D721Med (cell line): Measurements from ENCODE around the gene MYOZ1.

Source experiments
- DNase-seq: peaks from one replicate; pipeline ENCODE4 v3.0.0; 2011; ENCODE audit warnings: low spot score; ENCODE audit not compliant: insufficient read length
- FAIRE-seq: peaks from 2 replicates; lab custom pipeline; 2011; peaks lifted over from hg19 to GRCh38; lab: Jason Lieb, UNC
- TF ChIP-seq, protein P1 (sequence below): IDR thresholded peaks from 2 replicates; pipeline ENCODE4 v1.5.1; 2012; ENCODE audit warnings: mild to moderate bottlenecking, control low read depth; ENCODE audit not compliant: insufficient read depth; ENCODE audit errors: missing control alignments

MYOZ1 gene

DNA sequence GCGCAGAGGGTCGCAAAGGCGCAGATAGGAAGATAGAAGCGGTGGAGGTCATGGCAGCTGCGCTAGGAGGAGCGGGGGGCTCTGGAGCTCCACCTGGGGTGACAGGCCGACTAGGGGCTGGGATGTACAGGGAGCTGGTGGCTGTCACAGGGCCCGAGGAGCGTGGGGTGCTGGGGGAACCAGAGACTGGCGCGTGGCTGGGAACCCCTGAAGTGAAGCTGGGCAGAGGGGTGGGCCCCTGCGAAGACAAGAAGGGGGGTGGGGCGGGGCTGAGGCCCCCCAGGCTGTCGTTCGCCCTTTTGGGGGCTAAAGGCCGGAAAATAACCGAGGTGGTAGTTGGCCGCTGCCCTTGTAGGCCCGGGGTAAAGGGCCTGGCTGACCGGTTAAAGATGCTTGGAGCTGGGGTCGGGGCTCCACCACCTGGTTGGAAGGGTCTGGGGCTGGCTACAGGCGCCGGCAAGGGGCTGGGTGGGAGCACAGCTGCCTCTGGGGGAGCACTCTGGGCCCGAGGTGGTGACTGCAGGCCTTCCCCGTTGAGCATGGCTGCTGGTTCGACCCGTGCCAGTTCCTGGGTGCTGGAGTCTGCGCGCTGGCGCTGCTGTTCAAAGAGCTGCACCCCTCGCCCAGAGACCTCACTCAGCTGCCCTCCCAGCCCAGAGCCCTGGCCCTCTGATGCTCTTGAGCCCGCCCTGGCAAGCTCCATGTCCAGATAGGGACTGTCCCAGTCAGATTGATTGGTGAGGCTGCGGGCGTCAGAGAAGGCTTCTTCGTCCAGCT lies 6.8 kb upstream of the MYOZ1 start:
- FAIRE-seq, result no peak
- DNase-seq, result no peak
- TF ChIP-seq, protein P1, sequence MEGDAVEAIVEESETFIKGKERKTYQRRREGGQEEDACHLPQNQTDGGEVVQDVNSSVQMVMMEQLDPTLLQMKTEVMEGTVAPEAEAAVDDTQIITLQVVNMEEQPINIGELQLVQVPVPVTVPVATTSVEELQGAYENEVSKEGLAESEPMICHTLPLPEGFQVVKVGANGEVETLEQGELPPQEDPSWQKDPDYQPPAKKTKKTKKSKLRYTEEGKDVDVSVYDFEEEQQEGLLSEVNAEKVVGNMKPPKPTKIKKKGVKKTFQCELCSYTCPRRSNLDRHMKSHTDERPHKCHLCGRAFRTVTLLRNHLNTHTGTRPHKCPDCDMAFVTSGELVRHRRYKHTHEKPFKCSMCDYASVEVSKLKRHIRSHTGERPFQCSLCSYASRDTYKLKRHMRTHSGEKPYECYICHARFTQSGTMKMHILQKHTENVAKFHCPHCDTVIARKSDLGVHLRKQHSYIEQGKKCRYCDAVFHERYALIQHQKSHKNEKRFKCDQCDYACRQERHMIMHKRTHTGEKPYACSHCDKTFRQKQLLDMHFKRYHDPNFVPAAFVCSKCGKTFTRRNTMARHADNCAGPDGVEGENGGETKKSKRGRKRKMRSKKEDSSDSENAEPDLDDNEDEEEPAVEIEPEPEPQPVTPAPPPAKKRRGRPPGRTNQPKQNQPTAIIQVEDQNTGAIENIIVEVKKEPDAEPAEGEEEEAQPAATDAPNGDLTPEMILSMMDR, result no peak

DNA sequence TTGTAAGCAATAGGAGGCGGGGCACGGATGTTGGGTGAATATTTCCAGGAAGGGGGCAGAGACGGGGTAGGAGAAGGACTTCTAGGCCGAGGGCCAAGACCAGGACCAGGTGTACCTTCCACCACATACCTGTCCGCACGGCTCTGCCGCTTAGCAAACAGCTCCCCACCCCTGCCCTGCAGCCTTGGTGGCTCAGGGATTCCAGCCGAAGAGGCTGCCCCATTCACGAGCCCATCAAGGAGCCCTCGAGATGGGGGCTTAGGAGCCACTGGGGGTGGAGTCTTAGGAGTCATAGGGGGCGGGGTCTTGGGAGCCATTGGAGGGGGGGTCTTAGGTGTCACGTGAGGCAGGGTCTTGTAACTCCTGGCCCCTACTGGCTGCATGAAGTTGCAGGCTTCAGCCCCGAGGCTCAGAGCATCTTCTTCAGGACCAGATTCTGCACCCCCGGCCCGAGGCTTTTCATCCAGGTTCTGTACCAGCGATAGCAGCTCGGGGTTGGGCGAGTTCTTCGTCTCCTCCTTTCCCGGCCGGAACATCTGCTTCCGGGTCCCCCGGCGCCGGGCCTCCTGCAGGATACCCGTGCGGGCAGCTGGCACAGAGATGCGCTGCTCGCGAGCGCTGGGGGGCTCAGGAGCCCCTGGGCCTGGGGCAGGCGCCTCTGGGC lies 6.1 kb upstream of the MYOZ1 start:
- FAIRE-seq (no peak), DNase-seq (peak; percentile 98)
- TF ChIP-seq, protein P1, result no peak

DNA sequence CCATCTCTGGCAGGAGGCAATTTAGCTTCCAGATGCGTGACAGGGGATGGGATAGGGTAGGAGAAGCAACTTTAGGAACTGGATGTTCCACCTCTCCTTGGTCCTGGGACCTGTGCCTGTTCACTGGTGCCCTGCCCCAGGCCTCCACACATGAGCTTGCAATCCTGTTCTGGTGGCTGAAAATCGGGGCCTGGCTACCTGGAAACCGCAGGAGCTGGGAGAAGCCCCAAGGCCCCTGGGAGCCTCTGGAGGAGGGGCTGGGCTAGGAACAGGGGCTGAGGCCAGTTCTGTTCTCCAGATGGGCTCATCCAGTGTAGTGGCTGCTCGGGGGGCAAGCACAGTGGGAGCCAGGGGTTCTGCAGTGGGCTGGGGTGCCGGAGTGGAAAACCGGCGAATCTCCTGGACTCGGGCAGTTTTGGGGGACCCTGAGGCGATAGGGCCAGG lies 5.3 kb upstream of the MYOZ1 start:
- TF ChIP-seq, protein P1, result no peak
- FAIRE-seq (no peak), DNase-seq (no peak)

DNA sequence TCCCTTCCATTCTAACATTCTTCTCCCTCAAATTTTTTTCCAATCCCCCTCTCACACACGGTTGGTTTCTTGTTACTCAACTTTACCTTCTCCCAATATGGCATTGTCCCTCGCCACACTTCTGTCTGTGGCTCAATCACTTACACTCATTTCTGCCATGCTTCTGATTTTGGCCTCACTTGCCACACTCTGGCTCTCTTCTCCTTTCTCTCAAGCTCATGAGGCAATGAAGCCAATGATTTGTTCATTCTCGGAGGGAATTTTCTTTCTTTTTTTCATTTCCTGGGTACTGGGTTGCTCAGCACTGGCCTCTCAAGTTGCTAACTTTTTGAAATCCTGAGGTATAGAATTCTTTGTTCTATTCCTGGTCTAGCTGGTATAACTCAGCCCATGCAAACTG lies 4.0 kb upstream of the MYOZ1 start:
- TF ChIP-seq, protein P1, result no peak
- DNase-seq (no peak), FAIRE-seq (no peak)

DNA sequence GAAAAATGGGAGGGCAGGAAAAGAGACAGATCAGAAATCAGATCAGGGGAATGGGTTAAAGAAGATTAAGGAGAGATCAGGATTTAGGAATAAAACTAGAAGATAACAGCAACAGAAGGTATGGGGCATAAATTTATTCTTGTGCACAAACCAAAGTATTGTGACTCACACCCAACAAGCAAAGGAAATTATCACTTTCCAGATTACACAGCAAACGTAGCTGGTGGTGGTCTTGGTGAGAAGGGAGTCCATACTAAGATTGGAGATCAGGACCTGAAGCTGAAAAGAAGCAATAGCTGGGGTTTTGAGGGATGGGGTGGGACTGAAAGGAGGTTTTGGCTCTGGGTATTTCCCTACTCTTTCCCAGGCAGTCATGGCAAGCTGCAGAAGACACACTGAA lies 3.5 kb upstream of the MYOZ1 start:
- DNase-seq (peak; percentile 9), FAIRE-seq (no peak)
- TF ChIP-seq, protein P1, result no peak

DNA sequence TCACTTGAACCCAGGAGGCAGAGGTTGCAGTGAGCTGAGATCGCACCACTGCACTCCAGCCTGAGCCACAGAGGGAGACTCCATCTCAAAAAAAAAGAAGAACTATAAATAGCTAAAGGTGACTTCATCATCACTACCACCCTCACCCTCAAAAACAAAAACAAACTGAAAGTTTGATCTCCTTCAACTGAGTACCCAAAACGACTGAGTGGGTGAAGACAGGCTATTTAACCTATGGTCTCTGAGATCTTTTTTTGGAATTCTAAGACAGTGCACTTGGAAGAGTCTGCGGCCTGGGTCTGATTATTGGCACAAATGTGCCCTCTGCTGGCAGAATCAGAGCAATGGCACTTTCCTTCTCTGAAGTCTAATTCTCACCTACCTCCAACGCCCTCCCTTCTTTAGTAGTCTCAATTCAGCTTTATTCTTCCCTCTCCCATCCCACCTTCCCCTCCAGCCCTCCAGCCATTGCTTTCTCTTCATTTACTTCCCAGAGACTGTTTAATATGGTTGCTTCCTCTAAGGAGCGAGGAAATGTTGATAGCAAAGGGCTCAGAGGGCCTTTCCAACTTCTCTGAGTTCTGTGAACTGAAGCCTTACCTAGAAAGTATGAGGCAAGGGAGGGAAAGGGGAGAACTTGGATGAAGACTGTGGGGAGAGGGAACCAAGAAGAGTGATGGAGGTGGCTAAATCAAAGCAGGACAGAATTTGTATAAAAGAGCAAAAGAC lies 2.9 kb upstream of the MYOZ1 start:
- TF ChIP-seq, protein P1, result peak; percentile 88
- peak; percentile 44 for FAIRE-seq
- DNase-seq, result peak; percentile 80
